HL-60 (cell line): ENCODE results near the gene DYSF.

Experiments
- CTCF ChIP-seq: IDR thresholded peaks from one replicate; pipeline ENCODE4 v1.5.1; 2011; ENCODE audit warnings: low read length, control low read depth, inconsistent platforms; ENCODE audit not compliant: insufficient read depth
- GABPA ChIP-seq: IDR thresholded peaks from 2 replicates; pipeline ENCODE4 v1.6.1; 2012; ENCODE audit warnings: low read depth
- POLR2AphosphoS5 ChIP-seq: IDR thresholded peaks from 2 replicates; pipeline ENCODE4 v1.6.1; 2012; ENCODE audit warnings: low read depth
- REST ChIP-seq: IDR thresholded peaks from 2 replicates; pipeline ENCODE4 v1.6.1; 2012; ENCODE audit warnings: low read depth; ENCODE audit not compliant: insufficient replicate concordance
- SPI1 ChIP-seq: IDR thresholded peaks from 2 replicates; pipeline ENCODE4 v1.6.1; 2012; ENCODE audit warnings: low read depth, mild to moderate bottlenecking, borderline replicate concordance

GRCh38 chr2:71600555-71600954 lies 147.2 kb downstream of the DYSF start:
- TF ChIP-seq CTCF (no peak), POLR2AphosphoS5 (no peak), GABPA (no peak), REST (no peak), SPI1 (no peak)
